GM12878 (cell line): ENCODE results near the gene CHD5. TPM values are rescaled to one million over a fixed set of nuclear protein-coding genes. Genes with fewer than 3 reads are reported as not detected.

ENCODE experiments used
- ATAC-seq: fragments of 200-7000 bp; cut with Tn5 transposase; 3 replicates; pipeline ENCODE4 v1.9.1; 2020; ENCODE audit warnings: mild to moderate bottlenecking, moderate library complexity
- BruUV-seq: library from RNA; stranded (reverse); fragments of 400-500 nt; replicated peaks from 2 replicates; lab custom pipeline; 2021; lab: Mats Ljungman, UMichigan
- CTCF ChIA-PET: fragments of 300-600 bp; sonication (Branson Sonifier 250); formaldehyde crosslinking; extraction: SDS; loops from one replicate; lab custom pipeline; 2021; ENCODE audit warnings: inconsistent platforms; lab: Yijun Ruan, JAX
- POLR2A ChIA-PET: fragments of 350-600 bp; formaldehyde crosslinking; extraction: SDS; loops from one replicate; lab custom pipeline; 2021; ENCODE audit warnings: inconsistent platforms; lab: Charles Lee
- RAD21 ChIA-PET: fragments of 300-600 bp; sonication (Branson Sonifier 250); formaldehyde crosslinking; loops from one replicate; lab custom pipeline; 2023; ENCODE audit warnings: antibody characterized with exemption; ENCODE audit not compliant: unreplicated experiment; lab: Charles Lee
- SMC1A ChIA-PET: fragments of 300-600 bp; sonication (Branson Sonifier 250); formaldehyde crosslinking; loops from one replicate; lab custom pipeline; 2023; ENCODE audit not compliant: unreplicated experiment, uncharacterized antibody; lab: Charles Lee
- DNase-seq: peaks from one replicate; pipeline ENCODE4 v3.0.0-alpha.2; 2011; ENCODE audit warnings: low read depth, low spot score
- FAIRE-seq: peaks from 3 replicates; lab custom pipeline; 2011; peaks lifted over from hg19 to GRCh38; lab: Jason Lieb, UNC
- H2AFZ ChIP-seq: 2 replicates; pipeline ENCODE4 v1.6.0; 2011; ENCODE audit warnings: low read depth, low read length, control low read depth; ENCODE audit not compliant: control insufficient read depth
- H3K27ac ChIP-seq: 2 replicates; pipeline ENCODE4 v1.5.1; 2011; ENCODE audit warnings: control low read depth; ENCODE audit not compliant: control insufficient read depth, insufficient read depth
- H3K27me3 ChIP-seq, 2 experiments: replicated peaks in 1 of 2; 2 replicates each; pipeline versions ENCODE4 v1.6.0 to v1.6.1; 2011; ENCODE audit warnings: low read length in 1 of 2; ENCODE audit not compliant: control insufficient read depth in 2 of 2, insufficient read depth in 2 of 2
- H3K36me3 ChIP-seq, 2 experiments: 2 replicates each; pipeline ENCODE4 v1.5.1; 2011; ENCODE audit warnings: low read length in 1 of 2; ENCODE audit not compliant: control insufficient read depth in 2 of 2, insufficient read depth in 2 of 2
- H3K4me1 ChIP-seq: 2 replicates; pipeline ENCODE4 v1.6.1; 2011; ENCODE audit warnings: mild to moderate bottlenecking, low read length, moderate library complexity, mixed read lengths; ENCODE audit not compliant: control insufficient read depth, insufficient read depth
- H3K4me2 ChIP-seq: 2 replicates; pipeline ENCODE4 v1.6.0; 2011; ENCODE audit warnings: control low read depth; ENCODE audit not compliant: control insufficient read depth, insufficient read depth
- H3K4me3 ChIP-seq: fragments of 200-600 bp; sonication (generic); 2 replicates; pipeline ENCODE4 v1.5.1; 2016
- H3K79me2 ChIP-seq: 2 replicates; pipeline ENCODE4 v1.6.0; 2011; ENCODE audit warnings: low read length; ENCODE audit not compliant: control insufficient read depth, insufficient read depth
- H3K9ac ChIP-seq: 2 replicates; pipeline ENCODE4 v1.8.0; 2011; ENCODE audit warnings: low read length, control low read depth, mixed read lengths; ENCODE audit not compliant: control insufficient read depth, insufficient read depth
- H3K9me3 ChIP-seq: replicated peaks from 3 replicates; pipeline ENCODE4 v1.5.1; 2011; ENCODE audit warnings: mild to moderate bottlenecking, low read length; ENCODE audit not compliant: control insufficient read depth, insufficient read depth
- H4K20me1 ChIP-seq: 2 replicates; pipeline ENCODE4 v1.6.0; 2011; ENCODE audit not compliant: control insufficient read depth, insufficient read depth
- CEBPB ChIP-seq, 2 experiments: fragments of 150-350 bp in 1 of 2; IDR thresholded peaks; 2 replicates each; pipeline ENCODE4 v1.6.1; 2012 to 2014; ENCODE audit warnings: low read depth in 2 of 2, low read length in 2 of 2, borderline replicate concordance in 1 of 2, inconsistent platforms in 1 of 2
- DPF2 ChIP-seq: fragments of 450-650 bp; IDR thresholded peaks from 2 replicates; pipeline ENCODE4 v1.6.1; 2017; ENCODE audit warnings: mild to moderate bottlenecking
- KDM1A ChIP-seq: fragments of 200-600 bp; sonication (generic); IDR thresholded peaks from 2 replicates; pipeline ENCODE4 v1.6.1; 2016; ENCODE audit warnings: borderline replicate concordance
- LARP7 ChIP-seq: fragments of 450-650 bp; IDR thresholded peaks from 2 replicates; pipeline ENCODE4 v1.6.1; 2017; ENCODE audit warnings: mild to moderate bottlenecking
- MAX ChIP-seq: IDR thresholded peaks from 2 replicates; pipeline ENCODE4 v1.6.1; 2012; ENCODE audit warnings: low read depth, low read length, improper control_type of control experiment
- MEF2B ChIP-seq: fragments of 450-650 bp; IDR thresholded peaks from 2 replicates; pipeline ENCODE4 v1.6.1; 2018; ENCODE audit warnings: mild to moderate bottlenecking, moderate library complexity; ENCODE audit not compliant: partially characterized antibody, poor library complexity, severe bottlenecking
- MYC ChIP-seq: IDR thresholded peaks from 2 replicates; pipeline ENCODE4 v1.6.1; 2011; ENCODE audit warnings: mild to moderate bottlenecking, low read length, moderate library complexity, inconsistent platforms; ENCODE audit not compliant: insufficient read depth, insufficient replicate concordance, insufficient read length, severe bottlenecking
- NFIC ChIP-seq: IDR thresholded peaks from 2 replicates; pipeline ENCODE4 v1.6.1; 2012; ENCODE audit warnings: low read depth, mild to moderate bottlenecking, inconsistent platforms, low read length, moderate library complexity
- PAX8 ChIP-seq: fragments of 450-650 bp; IDR thresholded peaks from 2 replicates; pipeline ENCODE4 v1.6.1; 2017; ENCODE audit warnings: mild to moderate bottlenecking, moderate library complexity
- PBX3 ChIP-seq: IDR thresholded peaks from 2 replicates; pipeline ENCODE4 v1.6.1; 2011; ENCODE audit warnings: mild to moderate bottlenecking, low read depth, low read length, moderate library complexity; ENCODE audit not compliant: insufficient replicate concordance
- POLR2A ChIP-seq: IDR thresholded peaks from 2 replicates; pipeline ENCODE4 v1.6.1; 2011; ENCODE audit warnings: low read depth, mild to moderate bottlenecking, low read length
- RAD21 ChIP-seq: IDR thresholded peaks from 2 replicates; pipeline ENCODE4 v1.6.1; 2011; ENCODE audit warnings: mild to moderate bottlenecking, low read depth, low read length, moderate library complexity; ENCODE audit not compliant: insufficient read depth
- RAD51 ChIP-seq: fragments of 450-650 bp; IDR thresholded peaks from 2 replicates; pipeline ENCODE4 v1.6.1; 2016; ENCODE audit warnings: moderate library complexity, mild to moderate bottlenecking, inconsistent platforms
- SUPT20H ChIP-seq: IDR thresholded peaks from 2 replicates; pipeline ENCODE4 v1.6.1; 2011; ENCODE audit warnings: low read depth, mild to moderate bottlenecking, low read length, moderate library complexity, borderline replicate concordance; ENCODE audit not compliant: control insufficient read depth
- WGBS: methylation state at CpG from one replicate; pipeline ENCODE4 v1.1.6; 2016; ENCODE audit warnings: low lambda C conversion rate; ENCODE audit not compliant: insufficient replicate concordance, insufficient coverage; ENCODE audit errors: missing lambda C conversion rate; 5-methylcytosine and 5-hydroxymethylcytosine counted together
- in situ Hi-C: fragments of 300-500 bp; cut with MboI; formaldehyde crosslinking; loops from 9 replicates; pipeline ENCODE4 v1.14.3; 2018; ENCODE audit warnings: mixed read lengths
- intact Hi-C: fragments of 100-400 bp; cut with micrococcal nuclease; formaldehyde crosslinking; loops from one replicate; pipeline ENCODE4 v1.14.2; 2022; ENCODE audit not compliant: unreplicated experiment
- polyA plus RNA-seq, 11 experiments: library from polyadenylated mRNA; depleted of rRNA in 4 of 11; unstranded in 6 of 11; stranded (reverse) in 5 of 11; fragments of >200 nt; fragmentation: Nextera tagmentation in 4 of 11; fragmentation: Illumina TruSeq in 1 of 11; extraction: Ambion mirVana in 4 of 11; extraction: Trizol in 1 of 11; gene quantifications; 1 replicate in 1 of 11; 2 replicates in 10 of 11; pipeline versions ENCODE4 v1.2.1 to v1.2.3, GENCODE V29; 2011 to 2016; ENCODE audit warnings: inconsistent platforms in 2 of 11, missing spikeins in 2 of 11, low read depth in 1 of 11
- total RNA-seq, 4 experiments: library from RNA; depleted of rRNA in 3 of 4; stranded (reverse); fragments of >200 nt in 3 of 4; fragmentation: Illumina TruSeq in 1 of 4; extraction: Trizol in 1 of 4; gene quantifications; 2 replicates each; pipeline versions ENCODE4 v1.2.1 to v1.2.3, GENCODE V29; 2013 to 2021

CHD5 gene
- total and polyA plus RNA-seq, 10 of the 15 experiments (the other 5 are each of a cell fraction or from before 2014, with no cell fraction given), result 0.03 to 0.49 (median 0.13) TPM; not detected in 3

GRCh38 chr1:6221210-6221784 is 41.2 kb upstream of the CHD5 start:
- H3K4me2 ChIP-seq, result no peak overlapping the region
- POLR2A ChIA-PET, result no interaction called here
- H3K27ac ChIP-seq, result no peak overlapping the region
- no peak overlapping the region for H3K4me3 ChIP-seq
- TF ChIP-seq POLR2A, result peak; percentile 39; the same call in 1 of the 2 replicates
- TF ChIP-seq MYC, result no peak
- RAD21 ChIA-PET, result no interaction called here
- H2AFZ ChIP-seq, result no peak overlapping the region
- H3K27me3 ChIP-seq, result no peaks in the 10 kb centered on the region
- SMC1A ChIA-PET, result no interaction called here
- H3K9me3 ChIP-seq, result no peaks in the 10 kb centered on the region
- no peaks in the 10 kb centered on the region for H3K4me1 ChIP-seq
- BruUV-seq, result no TSS peak
- intact Hi-C loops (no loop called here), in situ Hi-C loops (no loop called here)
- no peaks in the 10 kb centered on the region for H3K79me2 ChIP-seq
- FAIRE-seq (no peak), ATAC-seq (no peak), DNase-seq (no peak)
- H3K36me3 ChIP-seq, result peaks cover 22 to 23% of the 10 kb centered on the region in 2 experiments
- CTCF ChIA-PET, result interaction anchor here (0.7 to 1.2 kb wide), 2 partner anchors 13 to 21 kb away, joined by 3 read pairs; no protein-coding TSS in a partner anchor
- no peak overlapping the region for H3K9ac ChIP-seq
- no peaks in the 10 kb centered on the region for H4K20me1 ChIP-seq
- WGBS, result 98% methylated on average over 12 of the region's 12 CpGs

GRCh38 chr1:6220236-6220635 is 40.1 kb upstream of the CHD5 start:
- H3K36me3 ChIP-seq, result peaks cover 18 to 21% of the 10 kb centered on the region in 2 experiments
- no peak for DNase-seq
- no peak for FAIRE-seq
- no peak overlapping the region for H3K4me2 ChIP-seq
- in situ Hi-C loops (no loop called here), intact Hi-C loops (no loop called here)
- no peaks in the 10 kb centered on the region for H3K79me2 ChIP-seq
- ChIA-PET POLR2A (no interaction called here), SMC1A (interaction anchor here (0.6 kb wide), 1 partner anchor 10 kb away, joined by 3 read pairs; no protein-coding TSS in a partner anchor), CTCF (interaction anchor here (0.6 to 1.2 kb wide), 3 partner anchors 11 to 20 kb away, joined by 3 to 4 read pairs (median 3); no protein-coding TSS in a partner anchor), RAD21 (no interaction called here)
- no peaks in the 10 kb centered on the region for H4K20me1 ChIP-seq
- no peaks in the 10 kb centered on the region for H3K9me3 ChIP-seq
- no peak for ATAC-seq
- no peak overlapping the region for H2AFZ ChIP-seq
- WGBS, result 84% methylated on average over 8 of the region's 8 CpGs
- no peaks in the 10 kb centered on the region for H3K27me3 ChIP-seq
- H3K27ac ChIP-seq, result no peak overlapping the region
- no peak overlapping the region for H3K9ac ChIP-seq
- H3K4me1 ChIP-seq, result no peaks in the 10 kb centered on the region
- H3K4me3 ChIP-seq, result no peak overlapping the region
- no peak for TF ChIP-seq PAX8
- no peak for TF ChIP-seq LARP7
- no peak for TF ChIP-seq MAX
- TF ChIP-seq KDM1A, result no peak
- TF ChIP-seq SUPT20H, result no peak
- no peak for TF ChIP-seq CEBPB (IDR thresholded peaks at IDR 0.05; ENCODE audit: borderline replicate concordance in 1 of 2, low read depth in 2 of 2, low read length in 2 of 2)
- no peak for TF ChIP-seq RAD21
- no peak for TF ChIP-seq PBX3
- TF ChIP-seq NFIC, result no peak
- no peak for TF ChIP-seq DPF2
- TF ChIP-seq RAD51, result no peak
- TF ChIP-seq MEF2B, result no peak
- BruUV-seq, result no TSS peak
